Hematopoietic multipotent progenitor cell treated with erythropoietin and hydrocortisone succinate and interleukin-3 and kit ligand, for 8 days (in vitro differentiated cells): ENCODE measurements around the gene POLR3B.
"Not testable (repeated sequence)": the region's sequence is repeated elsewhere in the genome, so short reads cannot be mapped to it uniquely, and the experiment has no call there.

Experiments
- DNase-seq: peaks from one replicate; pipeline ENCODE4 v3.0.0-alpha.2; 2015

Gene POLR3B

GRCh38 chr12:106357549-106358395 lies at the start of gene POLR3B:
TSS of gene POLR3B (plus strand) at chr12:106357748. CDS start at chr12:106357880, 132 bp downstream.
- peak; percentile 95 for DNase-seq

GRCh38 chr12:106308121-106308520 lies 49.4 kb upstream of the POLR3B start:
- no peak for DNase-seq

DNA sequence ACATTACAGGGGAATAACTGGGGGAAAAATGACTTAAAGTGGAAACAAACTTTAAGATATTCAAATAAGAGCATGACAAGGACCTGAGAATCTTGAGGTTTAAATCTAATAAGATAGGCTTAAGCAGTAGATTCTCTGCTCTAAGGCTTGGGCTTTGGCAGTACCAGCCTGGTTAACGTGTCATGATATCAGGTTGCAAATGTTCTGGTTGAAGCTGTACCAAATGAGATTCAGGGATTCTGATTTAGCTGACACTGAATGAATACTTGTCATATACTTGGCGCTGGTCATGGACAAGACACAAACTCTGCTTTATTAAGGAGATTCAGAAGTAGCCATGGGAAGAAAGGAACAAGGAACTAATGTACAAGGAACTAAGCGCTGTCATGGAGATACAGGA lies 48.9 kb upstream of the POLR3B start:
- DNase-seq = no peak

DNA sequence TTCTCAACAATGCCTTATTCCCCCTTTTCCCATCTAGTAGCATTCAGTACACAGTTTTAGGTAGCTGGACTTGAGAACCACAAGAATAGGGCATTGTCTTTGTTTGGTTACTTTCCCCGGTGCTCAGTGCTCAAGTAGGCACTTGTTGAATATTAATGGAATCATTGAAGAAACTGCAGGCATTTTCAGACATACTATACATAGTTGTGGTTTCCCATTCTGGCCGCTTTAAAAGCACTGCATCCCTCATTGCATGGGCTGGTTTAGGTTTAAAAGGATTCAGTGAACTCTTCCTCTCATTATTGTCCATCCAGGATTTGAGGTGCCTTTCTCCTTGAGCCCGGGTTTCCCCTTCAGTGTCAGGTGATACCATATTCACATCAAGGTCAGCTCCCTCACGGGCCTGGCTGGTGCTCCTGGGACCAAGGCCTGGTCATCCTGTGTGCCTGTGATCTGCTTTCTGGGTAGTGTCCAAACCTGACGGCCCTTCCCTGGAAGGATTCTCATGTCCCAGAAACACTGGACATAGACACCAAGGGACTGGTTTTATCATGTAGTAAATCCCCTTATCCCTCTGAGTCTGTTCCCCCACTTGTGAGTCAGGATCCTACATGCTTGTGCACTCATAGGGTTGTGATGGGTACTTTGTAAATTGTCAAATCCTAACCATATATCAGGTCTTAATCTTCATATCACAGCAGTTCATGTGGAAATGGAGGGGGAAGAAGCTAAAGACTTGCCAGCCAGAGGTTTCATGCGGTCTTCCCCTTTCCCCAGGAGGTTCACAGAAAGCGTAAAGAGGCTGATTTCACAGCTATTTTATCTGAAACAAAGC lies 47.7 kb upstream of the POLR3B start:
- DNase-seq = no peak

DNA sequence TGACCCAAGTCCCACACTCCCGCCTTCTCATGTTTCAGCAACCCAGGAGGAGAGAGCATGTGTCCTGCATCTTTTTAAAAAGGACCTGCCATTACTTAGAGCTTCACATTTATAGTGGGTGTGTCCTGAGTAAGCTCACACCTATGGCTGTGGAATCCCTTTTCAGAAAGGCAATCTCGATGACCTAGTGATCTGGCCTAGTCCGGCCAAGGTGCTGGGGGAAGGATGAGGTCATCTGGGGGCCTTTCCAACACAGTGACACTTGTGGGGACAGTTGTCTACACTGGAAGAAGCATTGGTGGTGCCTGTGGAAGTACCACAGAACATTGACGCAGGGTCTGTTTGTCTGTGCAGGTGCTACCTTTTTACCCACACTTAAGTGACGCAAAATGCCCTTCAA lies 46.9 kb upstream of the POLR3B start:
- no peak for DNase-seq

- no peak for DNase-seq
Measured at GRCh38 chr12:106311139-106311538, 46.4 kb upstream of the POLR3B start.

GRCh38 chr12:106313413-106313812 lies 44.1 kb upstream of the POLR3B start:
- not testable (repeated sequence) for DNase-seq

DNA sequence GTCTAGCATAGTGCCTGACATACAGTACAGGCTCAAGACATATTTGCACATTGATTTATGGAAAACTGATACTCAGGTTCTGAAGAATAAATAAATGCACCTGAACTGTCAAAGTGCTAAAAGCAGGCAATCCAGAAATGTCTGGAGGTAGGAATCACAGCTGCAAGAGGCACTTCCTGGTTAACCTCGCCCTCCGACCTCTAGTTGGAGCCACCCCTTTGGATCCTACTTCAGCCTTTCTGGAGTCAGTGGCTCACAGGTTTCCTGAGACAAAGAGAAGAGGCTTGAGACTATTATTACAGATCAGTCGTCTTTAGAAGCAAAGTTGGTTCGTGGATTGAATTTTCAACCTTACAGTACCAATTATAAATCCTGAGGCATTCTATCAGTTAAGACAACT lies 42.0 kb upstream of the POLR3B start:
- no peak for DNase-seq

DNA sequence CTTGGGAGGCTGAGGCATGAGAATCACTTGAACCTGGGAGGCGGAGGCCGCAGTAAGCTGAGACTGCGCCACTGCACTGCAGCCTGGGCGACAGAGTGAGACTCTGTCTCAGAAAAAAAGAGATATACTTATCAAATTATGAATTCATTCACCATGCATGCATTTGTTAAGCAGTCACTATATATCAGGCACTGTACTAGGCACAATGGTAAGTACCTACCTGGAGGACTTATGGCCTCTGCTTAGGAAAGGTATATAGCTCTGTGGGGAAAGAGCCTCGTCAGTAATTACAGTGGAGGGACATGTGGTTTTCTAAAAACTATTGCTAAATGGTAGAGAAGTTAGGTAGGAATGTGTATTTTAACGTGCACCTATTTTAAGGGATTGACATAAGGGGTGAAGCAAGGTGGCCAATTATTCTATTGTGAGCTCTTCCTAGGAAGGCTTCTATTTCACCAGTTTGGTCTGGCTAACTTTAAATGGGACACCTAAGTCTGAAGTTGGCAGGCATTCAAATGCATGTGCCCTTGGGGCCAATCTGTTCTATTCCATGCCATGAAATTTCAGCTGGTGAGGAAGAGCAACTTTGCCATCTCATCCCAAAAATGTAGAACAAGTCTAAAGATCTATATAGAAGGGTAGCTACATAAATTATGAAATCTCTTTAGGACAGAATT lies 40.0 kb upstream of the POLR3B start:
- no peak for DNase-seq

GRCh38 chr12:106321139-106321850 lies 36.3 kb upstream of the POLR3B start:
- no peak for DNase-seq

DNA sequence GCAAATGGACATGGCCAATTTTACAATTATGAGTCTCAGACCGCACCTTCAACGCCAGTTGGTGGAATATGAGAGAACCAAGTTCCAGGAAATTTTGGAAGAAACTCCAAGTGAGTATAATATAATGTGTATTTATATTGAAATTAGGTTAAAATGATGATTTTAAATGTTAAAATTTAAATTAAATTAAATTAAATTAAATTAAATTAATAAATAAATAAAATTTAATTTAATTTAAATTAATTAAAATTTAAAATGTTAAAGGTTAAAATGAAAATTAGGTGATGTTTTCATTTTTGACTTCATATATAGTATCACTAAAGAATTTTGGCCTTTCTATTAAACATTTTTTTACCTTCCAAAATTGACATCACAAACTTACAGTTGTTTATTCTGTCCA lies 34.0 kb upstream of the POLR3B start:
- no peak for DNase-seq

DNA sequence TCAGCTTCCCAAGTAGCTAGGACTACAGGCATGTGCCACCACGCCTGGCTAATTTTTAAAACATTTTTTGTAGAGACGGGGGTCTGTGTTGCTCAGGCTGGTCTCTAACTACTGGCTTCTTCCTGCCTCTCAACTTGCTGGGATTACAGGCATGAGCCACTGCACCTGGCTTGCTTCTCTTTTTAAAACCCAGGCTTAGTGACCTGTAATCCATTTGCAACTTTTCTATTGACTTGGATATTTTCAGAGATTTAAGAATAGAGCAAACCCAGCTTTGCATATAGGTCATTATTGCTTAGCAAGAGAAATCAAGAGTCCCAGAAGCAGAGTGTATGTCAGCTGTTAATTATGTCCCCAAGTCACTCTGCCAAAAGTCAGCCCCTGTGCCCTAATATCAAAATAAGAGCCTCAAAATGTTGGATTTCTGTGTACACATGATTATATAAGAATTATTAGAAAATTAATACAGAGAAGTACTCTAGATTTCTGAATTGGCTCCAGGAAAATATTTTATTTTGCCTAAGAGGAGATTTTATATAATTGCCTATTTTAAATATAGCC lies 30.2 kb upstream of the POLR3B start:
- no peak for DNase-seq

- DNase-seq = no peak
Measured at GRCh38 chr12:106328735-106329134, 28.8 kb upstream of the POLR3B start.

GRCh38 chr12:106329231-106329982 lies 28.1 kb upstream of the POLR3B start:
- no peak for DNase-seq

- DNase-seq = no peak
Measured at GRCh38 chr12:106331599-106331998, 25.9 kb upstream of the POLR3B start.

DNA sequence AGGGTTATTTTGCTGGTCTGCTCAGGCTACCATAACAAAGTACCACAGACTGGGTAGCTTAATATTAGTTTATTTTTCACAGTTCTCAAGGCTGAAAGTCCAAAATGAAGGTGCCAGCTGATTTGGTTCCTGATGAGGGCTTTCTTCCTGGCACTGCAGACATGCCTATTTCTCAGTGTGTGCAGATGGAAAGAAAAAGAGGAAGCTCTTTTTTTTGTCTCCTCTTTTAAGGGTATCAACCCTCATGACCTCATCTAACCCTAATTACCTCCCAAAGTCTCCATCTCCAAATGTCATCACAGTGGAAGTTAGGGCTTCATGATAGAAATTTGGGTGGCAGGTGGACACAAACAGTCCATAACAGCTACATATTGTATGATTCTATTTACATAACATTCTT lies 25.0 kb upstream of the POLR3B start:
- DNase-seq = no peak

- no peak for DNase-seq
Measured at GRCh38 chr12:106333010-106333409, 24.5 kb upstream of the POLR3B start.

DNA sequence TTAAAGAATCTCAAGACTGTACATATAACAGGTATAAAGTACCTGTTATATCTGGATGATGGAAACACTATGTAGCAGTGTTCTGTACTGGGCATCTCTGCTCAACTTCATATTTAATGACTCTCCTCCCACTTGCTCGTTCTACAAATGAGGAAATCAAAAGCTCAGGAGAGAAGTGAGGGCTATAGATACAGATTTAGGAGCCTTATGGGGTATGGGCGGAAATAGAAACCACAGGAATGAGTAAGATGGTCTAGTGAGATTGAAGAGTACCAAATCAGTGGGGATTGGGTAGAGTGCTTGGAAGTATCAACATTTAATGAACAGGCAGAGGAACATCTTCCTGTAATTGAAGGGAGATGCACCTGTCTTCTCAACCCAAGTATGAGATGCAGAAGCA lies 23.8 kb upstream of the POLR3B start:
- no peak for DNase-seq

- no peak for DNase-seq
Measured at GRCh38 chr12:106341086-106341877, 16.3 kb upstream of the POLR3B start.

DNA sequence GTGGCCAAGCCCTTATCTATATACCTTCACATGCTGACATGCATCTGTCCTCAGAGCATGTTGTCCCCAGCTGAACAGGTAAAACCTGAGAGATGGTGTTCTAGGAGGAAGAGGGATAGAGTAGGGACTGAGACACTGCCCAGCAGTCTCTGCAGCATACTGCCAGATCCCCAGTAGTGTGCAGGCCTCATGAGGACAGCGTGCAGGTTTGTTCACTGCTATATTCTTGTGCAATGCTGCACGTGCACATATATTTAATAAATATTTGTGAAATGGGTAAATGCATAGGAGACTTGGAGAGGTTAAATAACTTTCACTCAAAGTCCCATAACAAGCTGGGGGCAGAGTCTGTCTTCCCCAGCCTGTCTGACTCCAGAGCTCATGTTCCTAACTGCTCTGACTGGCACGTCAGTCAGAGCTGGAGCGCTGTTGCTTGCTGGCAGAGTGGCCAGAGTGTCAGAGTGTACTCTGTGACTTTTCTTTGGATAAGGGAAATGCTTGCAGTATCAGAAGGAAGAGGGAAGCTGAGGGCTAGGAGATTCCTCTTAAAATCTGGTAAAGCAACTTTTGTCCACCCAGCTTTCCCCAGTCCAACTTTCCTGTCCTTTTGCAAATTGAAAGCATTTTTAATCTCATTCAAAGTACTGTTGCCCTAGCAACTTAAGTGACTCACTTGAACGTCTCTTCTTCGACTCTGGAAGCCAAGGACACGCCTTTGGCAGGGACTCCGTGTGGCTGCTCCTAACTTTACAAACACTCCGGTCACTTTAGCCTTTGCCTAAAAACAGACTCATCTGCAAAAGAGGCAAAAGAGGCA lies 14.9 kb upstream of the POLR3B start:
- no peak for DNase-seq
